ENCODE data around the gene SFPQ.
A peak's percentile ranks its signal among the peaks of the same experiment; 100 is the strongest.
"Not testable (repeated sequence)": the region's sequence is repeated elsewhere in the genome, so short reads cannot be mapped to it uniquely, and the experiment has no call there.

The SFPQ gene, protein sequence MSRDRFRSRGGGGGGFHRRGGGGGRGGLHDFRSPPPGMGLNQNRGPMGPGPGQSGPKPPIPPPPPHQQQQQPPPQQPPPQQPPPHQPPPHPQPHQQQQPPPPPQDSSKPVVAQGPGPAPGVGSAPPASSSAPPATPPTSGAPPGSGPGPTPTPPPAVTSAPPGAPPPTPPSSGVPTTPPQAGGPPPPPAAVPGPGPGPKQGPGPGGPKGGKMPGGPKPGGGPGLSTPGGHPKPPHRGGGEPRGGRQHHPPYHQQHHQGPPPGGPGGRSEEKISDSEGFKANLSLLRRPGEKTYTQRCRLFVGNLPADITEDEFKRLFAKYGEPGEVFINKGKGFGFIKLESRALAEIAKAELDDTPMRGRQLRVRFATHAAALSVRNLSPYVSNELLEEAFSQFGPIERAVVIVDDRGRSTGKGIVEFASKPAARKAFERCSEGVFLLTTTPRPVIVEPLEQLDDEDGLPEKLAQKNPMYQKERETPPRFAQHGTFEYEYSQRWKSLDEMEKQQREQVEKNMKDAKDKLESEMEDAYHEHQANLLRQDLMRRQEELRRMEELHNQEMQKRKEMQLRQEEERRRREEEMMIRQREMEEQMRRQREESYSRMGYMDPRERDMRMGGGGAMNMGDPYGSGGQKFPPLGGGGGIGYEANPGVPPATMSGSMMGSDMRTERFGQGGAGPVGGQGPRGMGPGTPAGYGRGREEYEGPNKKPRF

DNA sequence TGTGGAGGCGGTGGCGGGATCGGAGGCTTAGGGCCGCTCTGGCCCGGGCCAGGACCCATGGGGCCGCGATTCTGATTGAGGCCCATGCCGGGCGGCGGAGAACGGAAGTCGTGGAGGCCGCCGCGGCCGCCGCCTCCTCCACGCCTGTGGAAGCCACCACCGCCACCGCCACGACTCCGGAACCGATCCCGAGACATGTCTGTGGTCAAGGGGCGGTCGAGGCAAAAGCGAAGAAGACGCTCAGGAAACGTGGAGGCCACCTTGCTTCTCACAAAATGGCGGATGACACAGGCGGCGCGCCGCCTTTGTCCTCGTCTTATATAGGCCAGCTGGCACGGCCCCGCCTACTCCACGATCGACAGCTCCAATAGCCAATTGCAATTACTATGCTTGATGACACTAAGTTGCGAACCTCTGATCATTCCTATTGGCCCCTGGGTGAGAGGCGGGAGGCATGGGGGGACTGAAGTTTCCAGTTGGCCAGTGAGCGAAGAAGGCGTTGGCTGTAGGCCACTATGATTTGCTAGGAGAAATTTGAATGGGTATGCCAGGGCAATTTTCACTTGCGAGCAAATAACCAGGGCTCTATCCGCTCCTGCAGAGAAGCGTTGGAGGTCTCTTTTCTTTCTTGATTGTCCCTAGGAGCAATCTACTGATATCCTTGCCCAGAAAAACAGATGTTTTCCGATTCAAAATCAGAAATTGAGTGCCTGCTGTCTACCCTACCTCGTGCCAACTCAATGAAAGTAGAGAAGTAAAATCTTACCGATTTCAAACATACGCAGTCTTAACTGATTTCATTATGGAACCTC is at the start of gene SFPQ:
Gene SFPQ (minus strand): TSS at position 293 of the 812 bp plus-strand sequence. CDS start 96 bp downstream, at position 197.
- DNase-seq (ENCODE audit: low spot score), result peak; percentile 99

DNA sequence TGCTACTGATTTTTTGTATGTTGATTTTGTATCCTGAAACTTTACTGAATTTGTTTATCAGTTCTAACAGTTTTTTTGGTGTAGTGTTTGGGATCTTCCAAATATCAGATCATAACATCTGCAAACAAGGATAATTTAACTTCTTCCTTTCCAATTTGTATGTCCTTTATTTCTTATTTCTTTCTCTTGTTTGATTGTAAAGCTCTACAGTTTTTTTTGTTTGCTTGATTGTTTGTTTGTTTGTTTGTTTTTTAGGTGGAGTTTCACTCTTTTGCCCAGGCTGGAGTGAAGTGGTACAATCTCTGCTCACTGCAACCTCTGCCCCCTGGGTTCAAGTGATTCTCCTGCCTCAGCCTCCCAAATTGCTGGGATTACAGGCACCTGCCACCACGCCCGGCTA is 43.8 kb upstream of the SFPQ start:
- DNase-seq (ENCODE audit: low spot score), result not testable (repeated sequence)

DNA sequence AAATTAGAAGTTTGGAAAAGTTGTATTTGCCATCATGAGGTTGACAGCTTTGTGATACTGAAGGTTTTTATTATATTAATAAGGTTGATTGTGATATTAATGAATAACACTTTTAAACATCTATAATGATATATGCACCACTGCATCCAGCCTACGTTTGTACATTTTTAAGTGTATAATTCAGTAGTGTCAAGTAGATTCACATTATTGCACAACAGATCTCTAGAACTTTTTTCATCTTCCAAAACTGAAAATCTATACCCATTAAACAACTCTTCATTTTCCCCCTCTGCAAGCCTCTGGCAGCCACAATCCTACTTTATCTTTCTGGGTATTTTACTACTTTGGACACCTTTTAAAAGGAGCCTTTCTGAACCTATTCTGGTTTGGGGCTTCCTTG is 38.3 kb upstream of the SFPQ start:
- no peak for DNase-seq (ENCODE audit: low spot score)

DNA sequence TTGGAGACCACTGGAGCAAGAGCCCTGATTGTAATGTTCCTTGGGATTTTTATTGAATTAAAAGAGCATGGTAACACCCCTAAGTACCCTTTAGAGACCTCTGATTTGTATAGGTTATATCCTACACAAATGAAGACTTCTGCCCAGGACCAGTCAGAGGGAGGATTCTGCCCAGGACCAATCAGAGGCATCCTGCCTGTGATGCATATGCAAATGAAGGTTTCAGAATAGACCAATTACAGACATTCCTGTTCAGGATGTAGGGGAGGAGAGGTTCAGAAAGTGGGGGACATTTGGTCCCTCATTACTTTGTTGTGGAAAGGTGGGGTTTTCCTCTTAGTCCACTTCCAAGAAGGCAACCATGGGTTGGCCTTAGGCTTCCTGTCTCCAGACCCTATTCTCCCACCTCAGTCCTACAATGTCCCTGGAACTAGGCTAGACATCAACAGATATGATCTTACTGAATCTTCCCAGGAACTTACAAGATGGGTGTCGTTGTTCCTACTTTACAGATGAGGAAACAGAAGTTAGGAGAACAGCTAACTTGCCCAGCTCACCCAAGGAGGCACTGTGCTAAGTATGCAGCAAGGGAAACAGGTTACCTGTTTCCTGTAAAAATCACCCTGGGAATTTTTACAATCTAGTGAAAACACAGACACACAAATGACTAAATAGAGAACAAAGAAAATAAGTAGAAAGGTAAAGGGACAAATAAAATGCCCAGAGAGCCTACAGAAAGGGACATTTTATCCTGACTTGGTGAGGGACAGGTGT is 36.8 kb upstream of the SFPQ start:
- DNase-seq (ENCODE audit: low spot score), result no peak

DNA sequence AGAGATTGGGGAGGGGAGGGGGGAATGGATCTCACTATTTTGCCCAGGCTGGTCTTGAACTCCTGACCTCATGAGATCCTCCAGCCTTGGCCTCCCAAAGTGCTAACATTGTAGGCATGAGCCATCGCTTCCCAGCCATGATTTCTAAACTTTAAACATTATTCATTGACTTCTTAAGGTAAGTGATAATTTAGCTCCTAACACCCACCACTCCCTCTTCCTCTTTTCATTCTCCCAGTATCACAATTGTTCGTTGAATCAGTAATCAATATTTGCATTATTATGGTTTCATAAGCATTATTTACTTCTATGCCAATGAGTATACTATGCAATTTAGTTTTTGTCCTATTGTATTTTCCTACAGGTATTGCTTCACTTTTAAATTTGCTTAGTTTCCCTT is 33.6 kb upstream of the SFPQ start:
- DNase-seq (ENCODE audit: low spot score), result no peak

DNA sequence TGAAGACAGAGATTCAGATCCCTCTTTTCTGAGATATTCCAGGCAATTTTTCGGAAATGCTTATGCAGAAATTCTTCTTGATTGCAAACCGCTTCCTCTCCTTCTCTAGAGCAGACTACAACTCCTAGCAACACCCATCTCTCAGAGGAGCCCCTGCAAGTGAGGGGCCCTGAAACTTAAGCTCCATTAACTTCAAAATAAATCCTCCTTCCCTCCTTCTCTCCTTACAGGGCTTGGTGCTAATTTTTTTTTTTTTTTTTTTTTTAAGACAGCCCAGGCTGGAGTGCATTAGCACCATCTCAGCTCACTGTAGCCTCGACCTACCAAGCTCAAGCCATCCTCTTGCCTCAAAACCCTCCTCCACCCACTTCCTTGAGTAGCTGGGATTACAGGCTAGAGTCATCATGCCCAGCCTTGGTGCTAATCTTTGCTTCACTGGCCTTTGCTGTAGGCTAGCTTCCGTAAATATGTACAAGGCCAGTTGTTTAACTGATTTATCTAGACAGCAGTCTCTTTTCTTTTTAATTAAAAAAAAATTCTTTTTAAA is 30.2 kb upstream of the SFPQ start:
- no peak for DNase-seq (ENCODE audit: low spot score)

DNA sequence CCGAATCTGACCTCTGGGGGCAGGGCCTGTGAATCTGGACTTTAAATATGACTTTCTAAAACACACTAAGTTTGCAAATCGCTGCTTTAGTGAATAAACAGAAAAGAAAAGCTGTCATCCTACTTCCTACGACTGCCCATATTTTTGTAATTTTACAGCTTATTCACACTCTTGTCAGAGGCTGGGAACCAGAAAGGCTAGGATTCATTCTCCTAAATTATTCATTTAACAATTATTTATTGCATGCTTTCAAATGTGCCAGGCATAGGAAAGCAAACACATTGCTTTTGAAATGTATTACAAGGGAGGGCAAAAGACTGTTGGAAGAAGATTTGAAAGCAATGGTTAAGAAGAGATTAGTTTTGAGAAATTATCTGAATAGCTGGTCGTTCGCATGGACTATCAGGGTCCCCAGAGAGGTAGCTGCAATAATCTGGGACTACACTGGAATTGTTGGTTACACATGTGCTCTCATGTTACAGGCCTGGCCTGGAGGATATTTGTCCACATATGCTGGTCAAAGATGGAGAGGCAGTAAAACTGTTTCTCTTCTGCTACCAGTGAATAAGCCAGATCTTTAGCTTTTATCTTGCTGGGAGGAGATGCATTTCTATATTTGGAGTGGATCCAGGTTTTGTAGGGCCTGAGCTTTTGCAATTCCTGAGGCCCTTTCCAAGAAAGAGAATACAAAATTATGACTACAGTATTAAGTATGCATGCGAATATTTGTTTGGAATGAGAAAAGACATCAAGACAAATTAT is 29.6 kb upstream of the SFPQ start:
- DNase-seq (ENCODE audit: low spot score), result no peak

DNA sequence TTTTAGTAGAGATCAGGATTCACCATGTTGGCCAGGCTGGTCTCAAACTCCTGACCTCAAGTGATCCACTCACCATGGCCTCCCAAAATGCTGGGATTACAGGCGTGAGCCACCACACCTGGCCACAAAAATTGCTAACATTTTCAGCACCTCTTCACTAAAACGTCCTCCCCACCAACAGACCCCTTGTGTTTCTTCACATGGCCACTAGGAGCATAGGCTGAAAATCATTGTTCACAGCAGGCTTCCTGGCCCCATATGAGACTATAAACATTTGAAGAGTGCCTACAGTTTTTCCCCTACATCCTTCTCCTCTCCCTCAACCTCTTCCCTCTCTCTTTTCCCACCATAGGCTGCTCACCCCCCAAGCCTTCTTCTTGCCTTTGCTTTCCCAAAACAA is 28.0 kb upstream of the SFPQ start:
- peak; percentile 16 for DNase-seq (ENCODE audit: low spot score)

DNA sequence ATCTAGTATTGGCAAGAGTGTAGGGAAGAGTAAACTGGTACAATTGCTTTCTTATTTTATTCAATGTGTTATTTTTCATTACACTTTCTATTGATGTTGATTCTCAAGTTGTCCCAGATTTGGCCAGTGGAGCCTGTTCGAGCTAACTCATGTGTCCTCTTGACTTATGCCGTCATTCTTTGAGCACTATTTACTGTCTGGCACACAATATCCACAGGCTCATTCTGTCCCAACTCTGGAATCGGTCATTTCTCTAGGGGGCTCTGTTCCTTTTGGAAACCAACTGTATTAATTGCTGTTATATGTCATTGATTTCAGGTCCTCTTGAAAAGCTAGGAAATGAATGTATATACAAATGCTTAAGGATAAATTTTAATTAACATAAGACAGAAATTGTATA is 22.4 kb upstream of the SFPQ start:
- DNase-seq (ENCODE audit: low spot score), result no peak

DNA sequence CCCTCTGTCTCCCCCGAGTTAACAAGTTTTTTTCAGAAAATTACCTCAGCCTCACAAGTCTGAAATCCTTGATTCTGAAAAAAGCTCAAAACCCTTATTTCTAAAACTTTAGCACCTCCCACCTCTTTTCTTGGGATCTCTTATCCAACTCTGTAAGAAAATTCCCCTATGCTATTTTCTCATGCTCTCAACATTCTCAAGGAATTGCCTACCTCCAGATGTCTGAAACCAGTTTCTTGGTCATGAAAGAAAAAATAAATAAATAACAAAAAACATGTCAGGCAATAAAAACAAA is 18.1 kb upstream of the SFPQ start:
- DNase-seq (ENCODE audit: low spot score), result no peak

DNA sequence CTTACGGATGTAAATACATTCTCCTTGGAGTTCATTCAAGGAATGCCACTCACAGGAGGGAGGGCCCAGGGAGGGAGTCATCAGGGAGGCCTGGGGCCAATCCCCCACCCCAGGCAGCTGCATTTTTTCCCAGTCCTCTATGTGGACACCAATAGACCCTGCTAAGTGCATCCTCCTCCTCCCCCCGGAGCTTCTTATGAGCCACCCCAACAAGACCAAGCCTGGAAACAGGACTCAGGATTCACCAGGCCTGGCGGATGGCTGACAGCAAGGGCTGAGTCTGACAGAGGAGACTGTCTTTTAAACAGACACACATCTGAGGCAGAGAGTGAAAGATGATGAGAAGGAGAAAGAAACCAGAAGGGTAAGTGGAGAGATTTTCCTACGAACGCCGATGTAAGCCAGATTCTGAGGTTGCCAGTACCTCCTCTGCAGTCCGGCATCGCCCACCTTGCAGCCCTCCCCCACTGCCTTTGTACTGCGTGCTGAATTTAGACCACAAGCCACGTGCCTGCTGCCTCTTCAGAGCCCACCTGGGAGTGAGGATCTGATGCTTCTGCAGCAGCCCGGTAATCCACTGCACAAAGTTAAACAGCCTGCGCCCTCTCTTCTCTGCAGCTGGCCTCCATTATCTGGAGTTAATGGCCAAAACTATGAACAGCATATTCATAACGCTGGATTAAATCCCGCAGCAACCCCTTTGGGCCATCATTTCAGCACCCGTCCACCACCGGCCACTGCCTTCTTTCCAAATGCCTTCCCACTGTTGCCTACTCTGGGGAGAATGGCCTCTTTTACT is 17.6 kb upstream of the SFPQ start:
- no peak for DNase-seq (ENCODE audit: low spot score)

DNA sequence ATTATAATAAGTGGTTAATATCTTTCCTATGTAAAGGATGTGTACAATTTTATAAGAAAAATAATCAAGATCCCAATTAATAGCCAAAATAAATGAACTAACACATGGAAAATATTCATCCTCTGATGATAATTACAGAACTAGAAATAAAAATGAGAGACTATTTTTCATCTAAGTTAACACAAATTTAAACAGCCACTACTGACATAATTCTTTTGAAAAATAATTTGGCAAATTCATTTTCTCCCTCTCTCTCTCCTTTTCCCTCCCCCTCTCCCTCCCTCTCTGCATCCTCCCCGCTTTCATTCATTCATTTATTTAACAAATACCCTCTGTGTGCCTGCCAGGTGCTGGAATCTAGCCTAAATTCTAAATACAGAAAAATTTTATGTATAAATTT is 10.3 kb upstream of the SFPQ start:
- DNase-seq (ENCODE audit: low spot score), result no peak

DNA sequence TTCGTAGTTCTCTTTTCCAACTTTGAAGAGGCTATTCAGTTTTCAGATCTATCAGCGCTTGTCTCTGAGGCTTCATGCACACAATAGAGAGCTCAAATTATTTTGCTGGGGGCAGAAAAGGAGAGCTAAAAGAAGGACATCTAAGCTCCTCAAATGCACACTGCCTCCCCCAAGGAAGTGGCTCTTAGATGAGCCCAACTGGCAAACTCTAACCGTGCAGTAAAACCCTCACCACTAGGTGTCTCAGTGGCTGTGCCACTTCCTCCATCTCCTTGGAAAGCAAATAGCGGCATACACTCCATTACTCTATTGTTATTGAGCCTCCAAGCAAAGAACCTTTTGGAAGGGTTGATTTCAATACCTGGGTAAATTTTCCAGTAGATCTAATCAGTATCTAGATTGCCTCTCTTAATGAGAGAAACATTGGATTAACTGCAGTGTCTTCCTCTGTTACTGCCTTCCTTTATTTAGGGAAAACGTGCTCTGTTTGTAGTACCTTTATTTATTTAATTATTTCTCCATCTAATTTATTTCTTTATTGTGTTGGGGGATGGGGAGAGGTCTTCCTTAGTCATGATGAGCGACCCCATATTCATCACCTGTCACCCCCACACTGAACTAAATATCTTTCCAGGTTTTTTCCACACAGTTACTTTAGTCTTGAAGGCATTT is 9.2 kb upstream of the SFPQ start:
- DNase-seq (ENCODE audit: low spot score), result peak; percentile 80

DNA sequence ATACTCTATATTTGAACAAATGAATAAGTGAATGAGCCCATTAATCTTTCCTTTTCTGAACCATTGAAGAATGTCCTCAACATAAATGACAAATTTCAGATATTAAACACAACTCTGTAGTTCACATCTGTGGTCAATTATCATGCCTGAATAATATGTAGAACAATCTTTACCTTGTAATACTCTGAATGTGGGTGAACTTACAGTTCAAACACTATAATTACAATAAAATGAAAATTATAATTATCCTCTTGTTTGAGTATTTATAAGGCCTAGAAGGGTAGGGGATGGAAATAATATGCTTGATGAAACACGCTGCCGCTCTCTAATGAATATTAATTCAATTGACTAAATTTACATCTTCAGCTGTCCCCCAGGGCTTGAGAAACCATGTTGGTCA is 8.7 kb upstream of the SFPQ start:
- DNase-seq (ENCODE audit: low spot score), result no peak

DNA sequence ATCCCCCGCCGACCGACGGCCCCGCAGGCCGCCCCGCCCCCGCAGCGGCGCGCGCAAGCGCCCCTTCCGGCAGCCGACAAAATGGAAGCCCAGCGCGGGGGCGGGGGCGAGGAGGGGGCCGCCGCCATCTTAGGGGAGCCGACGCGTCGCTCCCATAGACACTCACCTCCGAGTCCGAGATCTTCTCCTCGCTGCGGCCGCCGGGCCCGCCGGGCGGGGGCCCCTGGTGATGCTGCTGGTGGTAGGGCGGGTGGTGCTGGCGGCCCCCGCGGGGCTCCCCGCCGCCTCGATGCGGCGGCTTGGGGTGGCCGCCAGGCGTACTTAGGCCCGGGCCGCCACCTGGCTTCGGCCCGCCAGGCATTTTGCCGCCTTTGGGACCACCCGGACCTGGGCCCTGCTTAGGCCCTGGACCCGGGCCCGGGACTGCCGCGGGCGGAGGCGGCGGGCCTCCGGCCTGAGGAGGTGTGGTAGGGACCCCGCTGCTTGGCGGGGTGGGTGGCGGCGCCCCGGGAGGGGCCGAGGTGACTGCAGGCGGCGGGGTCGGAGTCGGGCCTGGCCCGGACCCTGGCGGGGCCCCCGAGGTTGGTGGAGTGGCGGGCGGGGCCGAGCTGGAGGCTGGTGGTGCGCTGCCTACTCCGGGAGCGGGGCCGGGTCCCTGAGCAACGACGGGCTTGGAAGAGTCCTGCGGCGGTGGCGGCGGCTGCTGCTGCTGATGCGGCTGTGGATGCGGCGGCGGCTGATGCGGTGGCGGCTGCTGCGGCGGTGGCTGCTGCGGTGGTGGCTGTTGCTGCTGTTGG is 691 bp downstream of the SFPQ start:
- DNase-seq (ENCODE audit: low spot score), result peak; percentile 87

DNA sequence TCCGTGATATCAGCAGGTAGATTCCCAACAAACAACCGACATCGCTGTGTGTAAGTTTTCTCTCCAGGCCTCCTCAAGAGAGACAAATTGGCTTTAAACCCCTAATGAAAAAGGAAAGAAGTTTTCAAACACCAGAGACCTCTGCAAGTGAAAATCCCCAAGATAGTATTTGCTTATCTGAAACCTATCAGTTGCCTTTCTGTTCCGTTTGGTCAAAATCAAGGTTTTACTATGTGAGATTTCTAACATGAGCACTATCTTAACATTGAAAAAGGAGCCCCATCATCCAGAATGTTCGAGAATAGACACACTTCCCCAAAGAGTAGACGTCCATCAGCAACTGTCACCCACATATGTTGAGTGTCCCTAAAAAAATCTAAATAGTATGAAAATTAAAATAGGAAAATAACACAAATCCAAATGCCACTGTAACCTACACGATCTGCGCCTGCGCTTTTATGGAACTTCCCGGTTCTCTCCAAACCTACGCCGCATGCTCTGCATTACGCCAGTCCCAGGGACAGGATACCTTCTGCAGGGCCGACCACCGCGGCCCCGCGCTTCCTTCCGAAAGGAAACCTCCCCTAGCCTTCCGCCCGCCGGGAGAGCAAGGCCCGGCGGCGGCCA is 1.4 kb downstream of the SFPQ start:
- no peak for DNase-seq (ENCODE audit: low spot score)

DNA sequence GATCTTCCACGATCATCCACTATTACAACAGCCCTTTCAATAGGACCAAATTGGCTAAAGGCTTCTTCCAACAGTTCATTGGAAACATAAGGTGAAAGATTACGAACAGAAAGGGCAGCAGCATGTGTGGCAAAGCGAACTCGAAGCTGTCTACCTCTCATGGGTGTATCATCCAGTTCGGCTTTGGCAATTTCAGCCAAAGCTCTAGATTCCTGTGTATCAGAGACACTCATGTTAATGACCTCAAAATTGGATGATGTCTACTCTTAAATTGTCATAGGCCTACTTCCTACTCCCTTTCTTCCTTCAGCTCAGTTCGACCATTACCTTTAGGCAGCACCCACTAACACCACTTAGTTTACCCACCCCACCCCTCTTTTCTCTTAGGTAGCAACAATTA is 2.2 kb downstream of the SFPQ start:
- no peak for DNase-seq (ENCODE audit: low spot score)
